A172 (cell line): ENCODE data around the gene LYZL1. TPM values are rescaled to one million over a fixed set of nuclear protein-coding genes. Genes with fewer than 3 reads are reported as not detected.
A peak's percentile ranks its signal among the peaks of the same experiment; 100 is the strongest.
"Not testable (repeated sequence)": the region's sequence is repeated elsewhere in the genome, so short reads cannot be mapped to it uniquely, and the experiment has no call there.

Experiments used
- DNase-seq: peaks from one replicate; pipeline ENCODE4 v3.0.0-alpha.2; 2015; ENCODE audit warnings: low spot score
- total RNA-seq: library from RNA; depleted of rRNA; stranded (reverse); fragments of >200 nt; shearing (Covaris generic); gene quantifications from 2 replicates; pipeline ENCODE4 v1.2.3, GENCODE V29; 2014

LYZL1 gene
- total RNA-seq, 1 experiment from 2014 or later = not detected

DNA sequence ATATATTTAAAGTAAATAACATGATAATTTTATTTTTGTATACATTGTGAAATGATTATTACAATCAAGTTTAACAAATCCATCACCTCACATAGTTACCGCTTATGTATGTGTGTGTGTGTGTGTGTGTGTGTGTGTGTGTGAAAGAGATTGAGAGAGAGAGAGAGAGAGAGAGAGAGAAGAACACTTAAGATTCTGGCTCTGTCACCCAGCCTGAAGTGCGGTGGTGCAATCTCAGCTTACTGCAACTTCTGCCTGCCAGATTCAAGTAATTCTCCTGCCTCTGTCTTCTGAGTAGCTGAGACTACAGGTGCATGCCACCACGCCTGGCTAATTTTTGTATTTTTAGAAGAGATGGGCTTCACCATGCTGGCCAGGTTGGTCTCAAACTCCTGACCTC is 17.8 kb downstream of the LYZL1 start:
- no peak for DNase-seq

DNA sequence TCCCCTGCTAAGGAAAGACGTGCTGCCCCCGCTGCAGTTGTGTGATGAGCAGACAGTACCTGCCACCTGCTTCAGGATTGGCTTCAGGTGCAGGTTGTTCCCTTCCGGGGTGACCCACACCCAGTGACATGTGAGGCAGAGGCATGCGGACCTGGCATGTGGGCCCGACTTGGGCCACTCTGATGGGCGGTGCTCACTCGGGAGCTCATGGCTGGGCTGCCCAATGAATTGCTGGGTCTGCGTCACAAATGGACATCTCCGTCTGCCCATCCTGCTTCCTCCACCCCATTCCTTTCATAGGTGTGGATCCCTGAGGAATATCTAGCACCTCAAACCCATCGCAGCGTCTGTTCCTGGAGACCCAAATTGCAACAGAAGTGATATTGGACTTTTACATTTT is 19.3 kb downstream of the LYZL1 start:
- DNase-seq = not testable (repeated sequence)

DNA sequence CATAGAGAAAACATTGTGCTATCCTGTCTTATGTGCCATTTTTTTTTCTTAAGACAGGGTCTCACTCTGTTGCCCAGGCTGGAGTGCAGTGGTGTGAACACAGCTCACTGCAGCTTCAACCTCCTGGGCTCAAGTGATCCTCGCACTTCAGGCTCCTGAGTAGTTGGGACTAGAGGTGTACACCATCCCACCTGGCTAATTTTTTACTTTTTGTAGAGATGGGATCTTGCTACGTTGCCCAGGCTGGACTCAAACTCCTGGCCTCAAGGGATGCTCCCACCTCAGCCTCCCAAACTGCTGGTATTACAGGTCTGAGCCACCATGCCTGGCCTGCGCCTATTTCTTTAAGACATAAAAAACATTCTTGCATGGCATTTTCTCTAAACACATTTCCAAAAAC is 20.6 kb downstream of the LYZL1 start:
- no peak for DNase-seq

DNA sequence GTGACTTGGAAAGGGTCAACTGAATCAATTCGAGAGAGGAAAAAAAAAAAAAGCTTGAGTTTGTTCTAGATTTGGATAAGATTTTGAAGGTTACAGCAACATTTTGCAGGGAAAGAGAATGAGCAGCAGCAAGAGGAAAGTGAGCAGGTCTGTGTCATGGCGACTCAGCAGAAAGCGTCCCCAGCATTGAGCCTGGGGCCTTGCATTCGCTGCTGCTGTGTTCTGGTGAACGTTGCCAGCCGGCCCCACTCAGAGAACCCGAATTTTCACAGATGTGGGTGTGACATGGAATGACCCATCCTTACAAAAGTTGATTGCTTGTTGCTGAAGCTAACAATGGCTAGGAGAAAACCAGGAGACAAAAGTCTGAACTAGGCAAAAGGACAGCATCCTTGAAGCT is 21.6 kb downstream of the LYZL1 start:
- DNase-seq = not testable (repeated sequence)

DNA sequence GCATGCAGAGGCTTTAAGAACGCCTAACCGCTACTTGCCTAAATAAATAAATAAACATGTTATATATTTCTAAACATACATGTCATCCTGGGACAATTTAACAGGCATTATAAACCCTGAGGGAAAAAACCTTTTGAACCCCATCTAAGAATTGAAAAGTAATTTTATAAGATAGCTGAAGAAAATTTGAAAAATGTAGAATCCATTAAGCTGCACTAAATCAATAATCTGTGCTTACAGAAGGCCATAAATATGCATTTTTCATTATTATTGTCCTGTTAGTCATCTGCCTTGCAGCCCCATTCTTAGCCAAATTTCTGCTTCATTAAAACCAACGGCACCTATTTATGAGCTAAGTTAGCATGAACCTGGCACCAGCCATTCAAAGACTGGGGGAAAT is 24.2 kb downstream of the LYZL1 start:
- DNase-seq = no peak

DNA sequence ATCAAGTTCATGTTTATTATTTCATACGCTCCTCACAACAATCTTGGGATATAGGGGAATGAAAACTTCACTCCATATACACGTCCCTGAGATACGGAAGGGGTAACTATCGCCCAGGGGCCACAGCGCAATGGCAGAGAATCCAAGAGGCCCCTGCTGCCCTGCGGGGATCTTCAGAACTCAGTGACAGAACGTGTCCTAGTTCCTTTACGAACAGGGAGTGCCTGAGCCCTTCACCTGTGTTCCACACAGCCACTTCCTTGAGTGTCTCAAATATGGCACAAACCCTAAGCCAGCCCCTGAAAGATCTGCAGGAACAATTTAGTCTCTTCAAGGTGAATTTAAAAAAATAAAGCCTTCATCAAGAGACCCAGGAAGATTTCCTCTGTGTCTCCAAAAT is 25.9 kb downstream of the LYZL1 start:
- DNase-seq = no peak

DNA sequence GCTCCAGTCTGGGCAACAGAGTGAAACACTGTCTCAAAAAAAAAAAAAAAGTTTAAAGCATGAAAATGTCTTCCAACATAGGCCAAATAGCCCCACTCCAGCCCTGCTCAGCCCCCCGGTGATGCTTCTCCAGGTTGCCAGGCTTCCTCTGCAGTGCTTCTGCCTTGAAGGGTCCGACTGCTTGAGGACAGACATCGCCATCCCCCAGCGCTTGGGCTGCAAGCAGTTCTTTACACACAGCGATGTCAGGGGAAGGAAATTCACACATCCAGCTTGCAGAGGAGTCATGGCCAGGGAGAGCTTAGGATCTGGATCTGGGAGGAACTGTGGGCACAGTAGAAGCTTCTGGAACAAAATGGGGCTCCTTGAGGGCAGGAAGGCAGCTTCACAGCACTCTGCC is 26.9 kb downstream of the LYZL1 start:
- no peak for DNase-seq

DNA sequence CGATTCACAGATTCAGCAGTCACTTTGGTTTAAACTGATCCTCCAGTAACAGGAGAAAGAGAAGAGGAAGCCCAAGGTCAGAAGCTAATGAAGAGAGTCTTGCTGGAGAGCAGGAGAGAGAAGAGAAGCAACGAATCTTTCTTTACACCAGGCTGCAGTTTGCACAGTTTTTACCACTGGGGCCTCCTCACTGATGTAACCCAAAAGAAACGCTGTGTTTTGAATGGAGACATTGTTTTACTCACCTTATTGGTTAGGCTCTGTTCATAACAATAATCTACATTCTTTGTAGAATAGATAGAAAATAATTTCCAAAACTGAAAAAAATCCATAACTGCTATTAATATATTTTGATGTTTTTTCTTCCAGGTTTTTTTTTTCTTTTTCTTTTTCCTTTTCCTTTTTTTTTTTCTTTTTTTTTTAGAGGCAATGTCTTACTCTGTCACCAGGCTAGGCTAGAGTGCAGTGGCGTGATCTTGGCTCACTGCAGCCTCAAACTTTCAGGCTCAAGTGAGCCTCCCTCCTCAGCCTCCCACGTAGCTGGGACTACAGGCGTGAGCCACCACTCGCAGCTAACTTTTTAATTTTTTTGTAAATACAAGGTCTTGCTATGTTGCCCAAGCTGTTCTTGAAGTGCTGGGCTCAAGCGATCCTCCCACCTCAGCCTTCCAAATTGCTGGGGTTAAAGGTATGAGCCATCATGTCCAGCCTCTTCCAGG is 27.6 kb downstream of the LYZL1 start:
- no peak for DNase-seq

DNA sequence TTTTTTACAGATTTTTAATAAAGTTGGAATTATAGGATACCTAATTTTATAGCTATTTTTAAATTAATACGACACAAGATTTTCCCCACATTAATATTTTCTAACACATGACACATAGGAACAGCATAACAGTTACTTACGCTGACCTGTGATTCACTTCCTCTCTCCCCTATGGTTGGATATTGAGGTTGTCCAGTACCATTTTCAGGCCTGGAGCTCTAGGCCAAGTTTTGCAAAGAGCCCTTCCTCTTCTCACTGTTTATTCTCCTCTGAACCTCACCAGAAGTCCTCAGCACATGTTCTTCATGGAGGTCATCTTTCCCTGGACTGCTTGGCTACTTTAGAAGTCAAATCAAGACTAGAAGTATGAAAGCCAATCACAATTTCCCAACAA is 28.2 kb downstream of the LYZL1 start:
- DNase-seq = no peak

DNA sequence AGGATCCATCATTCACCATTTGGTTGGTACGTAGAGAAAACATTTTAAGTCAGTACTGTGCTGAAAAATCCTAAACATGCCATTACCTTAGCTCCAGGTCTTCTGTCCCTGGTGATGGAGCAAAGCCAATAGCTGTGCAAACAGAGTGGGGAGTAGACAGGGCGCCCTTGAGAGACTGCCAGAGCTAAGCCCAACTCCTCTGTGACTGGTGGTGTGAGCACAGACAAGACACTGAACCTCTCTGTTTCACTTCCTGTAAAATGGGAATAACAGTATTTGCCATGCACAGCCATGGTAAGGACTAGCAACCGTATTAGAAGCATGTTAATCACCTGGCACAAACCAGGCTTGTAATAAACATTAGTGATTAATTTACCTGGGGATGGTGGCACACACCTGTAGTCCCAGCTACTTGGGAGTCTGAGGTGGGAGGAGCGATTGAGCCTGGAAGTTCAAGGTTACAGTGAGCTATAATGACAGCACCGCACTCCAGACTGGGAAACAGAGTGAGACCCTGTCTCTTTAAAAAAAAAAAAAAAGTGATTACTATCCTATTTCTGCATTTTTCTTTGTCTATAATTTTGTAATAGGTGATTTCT is 28.7 kb downstream of the LYZL1 start:
- DNase-seq = no peak

DNA sequence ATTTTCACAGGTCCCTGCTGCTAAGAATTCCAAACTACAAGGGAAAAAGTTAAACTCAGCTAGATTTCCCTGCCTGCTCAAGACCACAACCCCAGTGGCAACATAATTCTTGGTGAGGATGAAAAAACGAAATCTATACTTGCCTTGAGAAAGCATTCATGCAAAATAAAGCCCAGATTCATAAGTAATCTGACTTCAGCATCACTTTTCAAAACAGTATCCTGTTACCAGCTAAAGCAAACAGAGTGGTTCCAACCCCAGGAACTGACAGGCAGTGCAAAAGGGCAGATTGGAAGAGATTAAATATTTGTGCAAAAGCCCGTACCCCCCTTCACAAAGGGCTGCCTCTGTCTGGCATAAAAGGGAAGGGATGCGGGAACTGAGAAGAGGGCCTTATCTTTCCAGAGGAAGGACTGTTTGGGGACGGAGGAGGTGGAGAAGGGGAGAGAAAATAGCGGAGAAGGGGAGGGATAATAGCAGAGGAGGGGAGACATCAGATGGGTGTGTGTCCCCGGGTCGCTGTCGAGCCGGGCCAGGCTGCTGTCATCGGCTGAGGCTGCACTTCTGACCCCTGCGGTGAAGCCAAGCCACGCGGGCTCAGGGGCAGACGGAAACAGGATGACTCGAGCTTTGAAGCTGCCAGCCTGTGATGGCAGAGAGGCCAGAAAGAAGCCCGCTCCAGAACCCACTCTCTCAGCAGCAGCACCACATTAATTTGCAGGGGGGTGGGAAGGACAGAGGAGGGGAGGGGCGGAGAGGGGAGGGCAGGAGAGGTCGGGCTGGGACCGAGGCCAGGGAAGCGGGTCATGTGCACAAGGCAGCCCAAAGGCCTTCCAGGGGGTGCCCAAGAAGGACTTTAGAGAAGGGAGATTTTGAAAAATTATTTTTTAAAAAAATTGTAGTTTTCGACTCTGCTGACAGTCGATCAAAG is 29.5 kb downstream of the LYZL1 start:
- peak; percentile 60 for DNase-seq

DNA sequence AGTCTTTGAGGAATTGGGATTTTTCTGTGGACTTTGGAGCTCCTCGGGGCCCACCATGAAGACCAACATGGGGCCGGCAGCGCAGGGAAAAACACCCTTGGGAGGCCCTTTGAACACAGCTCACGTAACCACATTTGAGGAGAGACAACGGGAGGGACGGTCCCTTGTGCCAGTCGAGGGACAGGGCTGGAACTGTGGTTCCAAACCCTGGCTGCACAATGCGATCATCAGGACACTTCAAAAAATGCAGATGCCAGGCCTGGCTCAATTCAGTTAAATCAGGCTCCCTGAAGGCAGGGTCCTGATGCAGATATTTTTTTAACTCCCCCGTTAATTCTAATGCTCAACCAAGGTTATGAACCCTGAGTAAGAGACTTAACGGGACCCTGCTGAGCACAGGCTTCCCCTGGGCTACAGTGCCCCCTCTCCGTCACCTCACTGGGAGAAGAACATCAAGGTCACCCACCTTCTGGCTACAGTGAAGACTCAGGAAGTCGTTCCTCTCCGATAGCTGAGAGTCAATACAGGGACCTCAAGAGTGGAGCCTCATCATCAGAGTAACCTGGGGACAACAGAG is 30.4 kb downstream of the LYZL1 start:
- no peak for DNase-seq

DNA sequence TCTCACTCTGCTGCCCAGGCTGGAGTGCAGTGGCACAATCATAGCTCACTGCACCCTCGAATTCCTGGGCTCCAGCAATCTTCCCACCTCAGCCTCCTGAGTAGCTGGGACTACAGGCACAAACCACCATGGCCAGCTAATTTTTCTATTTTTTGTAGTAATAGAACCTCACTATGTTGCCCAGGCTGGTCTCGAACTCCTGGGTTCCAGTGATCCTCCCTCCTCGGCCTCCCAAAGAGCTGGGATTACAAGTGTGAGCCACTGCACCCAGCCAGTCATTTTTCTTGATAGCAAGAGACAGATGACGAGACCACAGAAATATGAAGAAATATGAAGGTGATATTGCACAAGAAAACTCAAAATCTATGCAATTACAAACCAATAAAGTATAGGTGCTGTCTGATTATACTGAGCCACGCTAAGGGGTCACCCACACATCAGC is 31.8 kb downstream of the LYZL1 start:
- not testable (repeated sequence) for DNase-seq

DNA sequence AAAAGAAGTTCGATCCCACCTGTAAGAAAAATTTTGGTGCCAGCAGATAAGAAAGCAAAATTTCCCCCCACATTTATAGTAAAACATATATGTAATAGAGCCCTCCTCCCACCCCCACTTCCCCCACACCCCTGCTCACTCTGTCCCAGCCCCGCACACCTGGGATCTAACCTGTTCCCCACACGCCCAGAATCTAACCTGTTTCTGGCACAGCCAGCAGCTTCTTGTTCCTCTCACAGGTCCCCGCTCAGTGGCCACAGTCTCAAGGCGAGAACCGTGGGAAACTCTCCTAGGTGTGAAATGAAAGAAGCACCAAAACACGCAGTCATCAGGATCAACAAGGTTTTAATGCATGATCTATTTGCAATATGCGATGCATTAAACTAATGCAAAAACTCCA is 32.8 kb downstream of the LYZL1 start:
- no peak for DNase-seq

DNA sequence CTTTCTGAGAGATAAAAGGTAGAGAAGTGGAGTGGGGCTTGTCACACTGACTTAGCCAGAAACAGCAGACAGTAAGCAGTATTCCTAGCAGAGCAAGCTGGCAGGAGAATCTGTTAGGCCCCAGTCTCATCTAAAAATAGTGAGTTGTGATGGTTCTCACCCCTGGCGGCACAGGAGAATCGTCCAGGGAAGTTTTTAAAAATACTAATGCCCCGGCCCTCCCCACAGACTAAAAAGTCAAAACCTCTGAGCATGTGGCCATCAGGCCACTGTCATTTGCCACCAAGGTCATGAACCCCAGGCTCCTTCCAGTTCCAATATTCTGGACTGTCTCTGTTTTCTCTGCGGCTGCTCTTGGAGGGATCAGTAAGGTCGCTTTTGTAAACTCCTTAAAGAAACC is 34.0 kb downstream of the LYZL1 start:
- DNase-seq = no peak

DNA sequence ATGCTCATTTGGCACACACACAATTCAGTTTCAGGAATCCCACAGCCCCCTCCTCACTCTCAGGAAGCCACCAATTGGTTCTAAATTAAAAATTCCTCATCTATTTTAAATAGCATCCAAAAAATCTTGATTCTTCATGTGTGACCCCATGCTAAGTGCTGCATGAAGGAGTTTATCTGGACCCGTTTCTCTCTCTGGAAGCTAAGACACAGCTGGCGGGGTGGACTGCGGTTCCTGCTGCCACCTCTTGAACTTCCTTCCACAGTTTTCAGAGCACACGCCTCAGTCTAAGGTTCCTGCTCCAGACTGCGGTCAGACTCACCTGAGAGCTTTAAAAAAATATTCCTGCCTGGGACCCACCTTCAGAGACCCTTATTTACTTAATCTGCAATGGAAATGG is 34.5 kb downstream of the LYZL1 start:
- DNase-seq = no peak

DNA sequence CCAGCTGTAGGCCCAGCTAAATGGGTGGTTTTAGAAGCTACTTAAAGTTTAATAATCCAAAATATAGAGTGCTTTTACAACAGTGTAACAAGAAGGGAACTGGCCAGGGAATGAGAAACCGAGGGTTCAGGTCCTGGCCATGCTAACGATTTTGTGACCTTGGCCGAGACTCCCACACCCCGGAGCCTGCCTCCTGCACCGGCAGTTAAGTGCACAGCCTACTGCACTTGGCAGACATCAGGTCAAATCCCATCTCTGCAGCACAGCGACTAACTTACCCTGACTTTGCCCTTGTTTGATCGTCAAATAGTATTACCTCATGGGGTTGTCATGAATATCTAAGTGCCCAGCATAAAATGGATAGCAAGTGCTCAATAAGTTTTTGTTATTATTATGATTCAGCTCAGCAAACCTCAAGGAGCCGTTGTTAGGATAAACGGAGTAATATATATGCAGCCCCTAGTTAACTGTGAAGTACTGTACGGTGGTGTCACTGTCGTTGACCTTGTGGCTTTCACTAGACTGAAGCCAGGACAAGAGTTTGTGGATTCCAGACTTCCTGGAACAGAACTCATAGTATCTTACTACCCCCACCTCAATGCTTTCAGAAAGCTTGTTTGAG is 35.5 kb downstream of the LYZL1 start:
- DNase-seq = no peak

DNA sequence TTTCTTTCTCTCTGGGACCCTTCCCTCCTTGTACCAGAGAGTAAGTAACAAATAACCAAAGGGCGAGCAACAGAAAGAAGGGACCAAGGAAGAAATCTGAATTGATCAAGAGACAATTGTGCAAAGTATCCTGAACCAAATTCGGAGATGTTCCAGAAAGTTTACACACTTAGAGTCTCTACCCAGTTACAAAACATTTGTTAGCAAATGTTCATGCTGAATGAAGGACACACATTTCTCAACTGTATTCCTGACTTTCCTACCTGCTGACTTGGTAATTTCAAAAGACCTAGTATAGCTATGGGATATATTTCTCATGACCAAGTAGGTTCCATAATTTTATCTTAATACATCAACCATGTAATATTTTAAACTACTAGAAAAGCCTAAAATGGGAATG is 37.4 kb downstream of the LYZL1 start:
- no peak for DNase-seq

DNA sequence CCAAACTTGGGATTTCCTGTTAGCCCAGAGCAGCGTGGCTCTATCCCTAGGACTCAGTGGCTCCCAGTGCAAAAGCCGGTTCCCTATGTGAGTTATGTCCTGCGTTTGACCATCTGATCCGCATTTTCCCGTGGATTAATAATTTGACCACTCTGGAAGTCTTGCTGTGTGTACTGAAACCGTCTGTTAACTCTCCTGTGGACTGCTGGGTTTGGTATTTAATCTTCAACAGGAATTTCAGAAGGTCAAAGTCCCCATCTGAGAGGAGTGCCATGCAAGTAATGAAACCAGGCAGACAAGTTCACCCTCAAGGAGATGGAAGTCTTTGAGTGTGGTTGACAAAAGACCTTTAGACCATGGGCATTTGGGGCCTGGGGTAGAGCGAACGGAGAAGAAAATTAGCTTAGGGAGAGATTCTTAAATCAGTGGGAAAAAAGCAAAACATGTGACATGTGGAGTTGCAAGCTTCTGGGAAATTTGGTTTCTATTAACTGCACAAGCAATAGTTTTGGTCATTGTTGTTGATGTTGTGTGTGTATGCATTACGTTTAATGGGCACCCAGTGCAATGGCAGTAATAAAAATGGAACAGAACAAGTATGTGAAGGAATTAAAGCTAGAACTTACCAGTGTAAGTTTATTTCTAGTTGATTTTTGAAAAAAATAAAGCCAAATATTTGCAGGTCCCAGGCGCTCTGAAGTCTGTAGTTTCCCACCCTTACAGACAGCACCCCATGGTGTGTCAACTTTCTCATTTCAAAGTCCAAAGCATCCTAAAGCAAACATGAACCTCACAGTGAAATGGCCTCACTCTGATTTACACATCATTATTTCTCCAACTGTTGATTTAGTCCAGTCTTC is 38.2 kb downstream of the LYZL1 start:
- no peak for DNase-seq

DNA sequence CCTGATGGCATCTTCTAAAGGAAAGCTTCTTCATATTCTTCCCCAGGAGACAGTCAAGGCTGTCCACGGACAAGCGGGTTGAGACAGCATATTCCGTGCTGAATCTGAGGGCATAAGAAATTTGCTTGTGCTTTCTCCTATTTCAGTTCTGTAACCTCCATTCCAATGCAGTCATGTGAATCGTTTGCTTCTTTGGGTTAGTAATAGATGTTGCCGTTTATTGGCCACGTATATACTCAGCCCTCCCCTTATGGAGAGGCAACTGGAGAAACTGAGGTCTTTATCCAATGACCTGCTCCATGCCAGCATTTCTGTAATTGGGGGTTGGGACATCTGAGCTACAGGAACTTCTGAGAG is 38.9 kb downstream of the LYZL1 start:
- no peak for DNase-seq

DNA sequence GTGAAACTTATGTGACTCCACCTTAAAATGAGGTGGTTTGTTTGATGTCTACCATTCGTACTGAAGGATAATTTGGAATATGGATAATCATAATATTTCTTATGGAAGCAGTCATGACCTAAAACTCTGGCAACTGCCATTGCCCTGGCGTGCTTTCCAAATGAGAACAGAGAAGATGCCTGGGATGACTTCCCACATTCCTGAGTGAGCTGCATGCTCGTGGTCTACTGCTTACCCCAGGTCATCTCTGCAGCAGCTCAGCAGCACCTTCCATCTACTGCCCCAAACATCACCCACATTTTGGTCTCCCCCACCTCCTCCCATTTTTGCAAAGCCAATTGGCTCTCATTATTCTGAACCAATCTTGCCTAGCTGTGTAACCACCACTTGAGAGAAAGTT is 40.1 kb downstream of the LYZL1 start:
- DNase-seq = no peak
